ENCODE data around the gene SLC7A1. TPM values are rescaled to one million over a fixed set of nuclear protein-coding genes. Genes with fewer than 3 reads are reported as not detected.

Gene SLC7A1
- polyA plus RNA-seq, 3 donors = 0.89 to 2.2 (median 0.92) TPM

DNA sequence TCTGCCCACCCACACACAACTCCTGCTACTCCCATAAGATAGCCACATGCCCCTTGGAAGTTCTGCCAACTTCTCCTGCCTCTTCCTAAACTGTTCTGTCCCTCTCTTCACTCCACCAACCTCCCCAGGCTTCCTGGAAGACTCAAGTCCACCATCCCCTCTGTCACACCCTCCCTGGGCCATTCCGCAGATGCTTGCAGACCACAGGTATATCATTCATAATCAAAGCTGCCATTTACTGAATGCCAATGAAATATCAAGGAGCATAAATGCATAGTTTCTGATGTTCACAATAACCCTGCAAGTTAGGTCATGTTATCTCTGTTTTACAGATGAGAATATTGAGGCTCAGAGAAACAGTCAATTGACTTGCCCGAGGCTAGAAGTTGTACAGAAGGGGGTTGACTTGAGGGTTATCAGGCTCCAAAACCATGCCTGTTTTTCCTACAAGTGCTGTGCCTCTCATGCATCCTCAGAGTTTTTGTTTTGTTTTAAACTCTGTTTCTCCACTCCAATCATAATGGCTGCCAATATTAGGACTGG, 135.6 kb downstream of the SLC7A1 start:
- no peak overlapping the region for H2AFZ ChIP-seq (ENCODE audit: insufficient read depth, low read depth, low read length, poor library complexity, severe bottlenecking)
- no peaks in the 10 kb centered on the region for H3K36me3 Mint-ChIP-seq
- no peak for DNase-seq
- no peaks in the 10 kb centered on the region for H3K79me2 ChIP-seq (ENCODE audit: insufficient read depth, low read length)
- TF ChIP-seq, protein P1, sequence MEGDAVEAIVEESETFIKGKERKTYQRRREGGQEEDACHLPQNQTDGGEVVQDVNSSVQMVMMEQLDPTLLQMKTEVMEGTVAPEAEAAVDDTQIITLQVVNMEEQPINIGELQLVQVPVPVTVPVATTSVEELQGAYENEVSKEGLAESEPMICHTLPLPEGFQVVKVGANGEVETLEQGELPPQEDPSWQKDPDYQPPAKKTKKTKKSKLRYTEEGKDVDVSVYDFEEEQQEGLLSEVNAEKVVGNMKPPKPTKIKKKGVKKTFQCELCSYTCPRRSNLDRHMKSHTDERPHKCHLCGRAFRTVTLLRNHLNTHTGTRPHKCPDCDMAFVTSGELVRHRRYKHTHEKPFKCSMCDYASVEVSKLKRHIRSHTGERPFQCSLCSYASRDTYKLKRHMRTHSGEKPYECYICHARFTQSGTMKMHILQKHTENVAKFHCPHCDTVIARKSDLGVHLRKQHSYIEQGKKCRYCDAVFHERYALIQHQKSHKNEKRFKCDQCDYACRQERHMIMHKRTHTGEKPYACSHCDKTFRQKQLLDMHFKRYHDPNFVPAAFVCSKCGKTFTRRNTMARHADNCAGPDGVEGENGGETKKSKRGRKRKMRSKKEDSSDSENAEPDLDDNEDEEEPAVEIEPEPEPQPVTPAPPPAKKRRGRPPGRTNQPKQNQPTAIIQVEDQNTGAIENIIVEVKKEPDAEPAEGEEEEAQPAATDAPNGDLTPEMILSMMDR (IDR thresholded peaks at IDR 0.05) = no peak
- no peaks in the 10 kb centered on the region for H3K4me1 Mint-ChIP-seq
- H3K4me3 Mint-ChIP-seq = no peak overlapping the region
- H3K27me3 Mint-ChIP-seq (ENCODE audit: low read depth in 3 of 3) = peaks cover 0 to 1% (median 0%) of the 10 kb centered on the region in 3 donors
- no peak overlapping the region for H3K4me2 ChIP-seq (replicated peaks; ENCODE audit: extremely low read depth, low read length, poor library complexity, severe bottlenecking)
- no peaks in the 10 kb centered on the region for H3K9me3 ChIP-seq (replicated peaks in 1 of 2; ENCODE audit: control insufficient read depth in 1 of 2, insufficient read depth in 1 of 2, low read length in 2 of 2)
- H3K27ac ChIP-seq (ENCODE audit: low read depth in 1 of 2, low read length in 2 of 2) = no peak overlapping the region
- H3K4me3 ChIP-seq (replicated peaks in 1 of 3; ENCODE audit: low read depth in 2 of 3, low read length in 3 of 3) = no peak overlapping the region
- no peaks in the 10 kb centered on the region for H3K27me3 ChIP-seq (ENCODE audit: control insufficient read depth in 2 of 2, insufficient read depth in 2 of 2, low read length in 2 of 2)
- no peak overlapping the region for H3K9ac ChIP-seq (ENCODE audit: insufficient read depth, low read length, poor library complexity, severe bottlenecking)
- intact Hi-C loops (cut with micrococcal nuclease) = no loop called here
- peaks cover 0 to 8% (median 1%) of the 10 kb centered on the region in 7 donors for H3K9me3 Mint-ChIP-seq
- H3K27ac Mint-ChIP-seq = no peak overlapping the region
- 100% methylated on average over 2 of the region's 2 CpGs for WGBS (ENCODE audit: insufficient coverage)
- no peaks in the 10 kb centered on the region for H4K20me1 ChIP-seq (ENCODE audit: insufficient read depth, low read length)
- no peaks in the 10 kb centered on the region for H3K4me1 ChIP-seq (ENCODE audit: control insufficient read depth in 1 of 2, insufficient read depth in 2 of 2, low read length in 2 of 2)
- H3K36me3 ChIP-seq (replicated peaks in 1 of 2; ENCODE audit: control insufficient read depth in 1 of 2, insufficient read depth in 2 of 2, low read length in 2 of 2) = no peaks in the 10 kb centered on the region

Data from CD14-positive monocyte (primary cell).